Measurements from ENCODE around the gene RAB3D.
"Not testable (repeated sequence)": the region's sequence is repeated elsewhere in the genome, so short reads cannot be mapped to it uniquely, and the experiment has no call there.

RAB3D gene

DNA sequence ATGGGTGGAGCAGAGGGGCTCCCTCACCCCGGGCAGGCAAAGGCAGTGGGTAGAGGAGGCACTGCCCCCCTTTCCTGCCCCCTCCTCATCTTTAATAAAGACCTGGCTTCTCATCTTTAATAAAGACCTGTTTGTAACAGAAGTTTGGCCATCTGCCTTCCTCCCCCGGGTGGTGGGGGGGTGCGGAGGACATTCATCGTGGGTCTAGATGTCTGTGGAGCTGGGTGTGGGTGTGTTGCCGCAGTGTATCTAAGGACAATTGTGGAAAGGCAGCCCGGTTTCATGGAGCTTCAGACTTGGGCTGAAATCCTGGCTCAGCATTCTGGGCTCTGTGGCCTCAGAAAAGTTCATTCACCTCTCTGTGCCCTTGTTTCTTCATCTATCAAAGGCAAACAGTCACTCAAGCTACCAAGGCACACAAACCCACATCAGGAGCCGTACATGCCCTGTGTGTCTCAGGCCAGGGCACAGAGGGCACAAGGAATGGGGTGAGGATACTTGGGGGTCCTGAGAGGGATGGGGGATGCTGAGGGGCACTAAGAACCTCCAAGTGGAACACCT is 26.2 kb upstream of the RAB3D start:
- no peak for DNase-seq

DNA sequence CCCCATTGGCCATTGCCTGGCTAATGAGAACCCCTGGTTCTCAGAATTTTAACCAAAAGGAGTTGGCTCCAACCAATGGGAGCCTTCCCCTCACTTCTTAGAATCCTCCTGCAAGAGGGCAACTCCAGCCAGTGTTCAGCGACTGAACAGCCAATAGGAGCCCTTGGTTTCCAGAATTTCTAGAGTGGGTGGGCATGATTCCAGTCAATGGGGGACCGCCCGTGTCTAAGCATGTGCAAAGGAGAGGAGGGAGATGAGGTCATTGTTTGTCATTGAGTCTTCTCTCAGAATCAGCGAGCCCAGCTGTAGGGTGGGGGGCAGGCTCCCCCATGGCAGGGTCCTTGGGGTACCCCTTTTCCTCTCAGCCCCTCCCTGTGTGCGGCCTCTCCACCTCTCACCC is 25.5 kb upstream of the RAB3D start:
- no peak for DNase-seq

- DNase-seq, result no peak
These were observed 24.9 kb upstream of the RAB3D start for GRCh38 chr19:11364296-11364904.

- no peak for DNase-seq
These were observed 24.4 kb upstream of the RAB3D start for GRCh38 chr19:11363881-11364280.

- DNase-seq, result no peak
These were observed 22.6 kb upstream of the RAB3D start for GRCh38 chr19:11361771-11362731.

GRCh38 chr19:11361037-11361770 is 21.7 kb upstream of the RAB3D start:
- no peak for DNase-seq

DNA sequence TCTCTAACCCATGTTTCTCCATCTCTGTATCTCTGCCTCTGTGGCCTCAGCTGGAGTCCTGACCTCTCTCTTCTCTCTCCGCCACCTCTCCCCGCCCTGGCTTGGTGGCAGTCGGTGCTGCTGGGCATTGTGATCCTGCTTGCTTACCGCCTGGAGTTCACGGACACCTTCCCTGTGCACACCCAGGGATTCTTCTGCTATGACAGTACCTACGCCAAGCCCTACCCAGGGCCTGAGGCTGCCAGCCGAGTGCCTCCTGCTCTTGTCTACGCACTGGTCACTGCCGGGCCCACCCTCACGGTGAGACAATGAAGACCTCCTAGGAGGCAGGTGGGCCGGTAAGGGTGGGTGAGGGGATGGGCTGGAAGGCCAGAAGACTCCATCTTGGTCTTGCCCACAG is 20.0 kb upstream of the RAB3D start:
- DNase-seq, result no peak

GRCh38 chr19:11356676-11357550 is 17.5 kb upstream of the RAB3D start:
- DNase-seq, result no peak

DNA sequence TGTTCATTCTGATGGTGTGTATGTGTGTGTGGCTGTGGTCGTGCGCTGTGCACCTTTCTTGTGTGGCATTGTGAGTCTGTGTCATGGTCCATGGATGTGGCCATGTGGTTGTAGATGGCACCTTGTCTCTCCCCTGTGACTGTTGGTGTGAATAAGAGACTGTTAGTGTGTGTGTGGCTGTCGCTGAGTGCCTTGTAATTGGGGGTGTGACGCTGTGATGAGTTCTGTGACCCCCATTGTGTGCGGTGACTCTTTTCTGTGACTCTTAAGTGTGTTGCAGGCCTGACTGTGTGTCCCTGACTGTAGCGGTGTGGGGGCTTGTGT is 16.6 kb upstream of the RAB3D start:
- DNase-seq, result no peak

DNA sequence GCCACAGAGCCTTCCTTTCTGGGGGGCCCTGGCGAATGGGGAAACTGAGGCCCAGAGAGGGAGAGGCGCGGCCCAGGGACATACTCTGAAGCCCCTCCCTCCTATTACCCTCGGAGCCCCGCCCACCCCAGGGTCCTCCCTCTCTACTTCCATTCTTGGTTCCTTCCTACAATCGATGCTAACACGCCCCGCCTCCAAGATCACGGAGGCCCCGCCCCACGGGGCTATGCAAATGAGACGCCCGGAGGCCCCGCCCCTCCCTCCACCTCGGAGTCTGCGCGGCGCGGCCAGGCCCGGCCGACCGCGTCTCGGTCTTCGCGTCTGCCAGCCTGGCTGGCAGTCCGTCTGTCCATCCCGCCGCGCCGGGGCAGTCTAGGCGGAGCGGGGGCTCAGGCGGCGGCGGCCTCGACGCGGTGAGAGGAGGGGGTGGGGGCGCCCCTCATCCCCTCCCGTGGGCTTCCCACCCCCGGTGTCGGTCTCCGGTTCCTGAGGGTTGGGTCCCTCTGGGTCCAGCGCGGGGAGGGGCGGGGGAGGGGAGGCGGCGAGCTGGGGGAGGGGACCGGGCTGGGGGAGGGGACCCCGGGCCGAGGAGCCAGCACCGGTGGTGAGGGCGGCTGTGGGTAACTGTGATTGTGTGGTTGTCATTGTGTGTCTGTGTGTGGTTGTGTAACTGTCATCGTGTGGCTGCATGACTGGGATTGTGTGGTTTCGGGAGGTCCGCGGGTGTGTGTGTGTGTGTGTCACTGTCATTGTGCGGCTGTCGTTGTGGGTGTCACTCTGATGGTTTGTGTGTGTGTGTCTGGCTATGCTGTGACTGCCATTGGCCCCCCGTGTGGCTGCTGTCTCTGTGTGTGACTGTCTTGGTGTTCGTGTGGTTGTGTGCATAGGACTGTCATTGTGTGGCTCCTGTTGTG is 16.0 kb upstream of the RAB3D start, which contains the start of gene PLPPR2:
Gene PLPPR2, plus strand, starts transcription at position 273 of the 914 bp plus-strand sequence. CDS start 2,242 bp downstream, outside the sequence.
- DNase-seq, result peak; percentile 44

DNA sequence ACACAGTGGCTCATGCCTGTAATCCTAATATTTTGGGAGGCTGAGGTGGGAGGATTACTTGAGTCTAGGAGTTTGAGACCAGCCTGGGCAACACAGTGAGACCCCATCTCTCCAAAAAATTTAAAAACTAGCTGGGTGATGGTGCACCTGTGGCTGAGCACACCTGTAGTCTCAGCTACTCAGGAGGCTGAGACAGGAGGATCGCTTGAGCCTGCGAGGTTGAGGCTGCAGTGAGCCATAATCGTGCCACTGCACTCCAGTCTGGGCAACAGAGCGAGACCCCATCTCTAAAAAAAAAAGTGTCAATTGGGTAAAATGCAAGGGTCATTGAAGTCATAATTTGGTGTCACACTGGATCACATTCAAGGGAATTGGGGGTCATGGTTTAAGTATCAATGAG is 14.6 kb upstream of the RAB3D start:
- not testable (repeated sequence) for DNase-seq

DNA sequence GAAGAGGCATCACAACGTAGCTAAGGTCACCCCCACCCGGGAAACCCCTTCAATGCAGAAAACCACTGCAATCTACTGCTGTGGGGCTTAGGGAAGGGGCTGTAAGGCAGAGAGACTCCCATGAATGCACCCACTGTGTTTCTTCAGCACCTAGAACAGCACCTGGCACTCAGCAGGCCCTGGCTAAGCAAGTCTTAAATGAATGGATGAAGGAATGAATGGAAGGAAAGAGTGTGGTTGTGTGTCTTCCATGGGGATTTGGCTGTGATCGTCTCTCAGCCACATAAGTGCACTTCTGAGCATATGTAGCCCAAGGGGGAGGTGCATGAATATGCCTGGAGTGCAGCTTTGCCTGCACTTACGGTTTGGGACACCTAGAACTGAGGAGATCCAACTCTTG is 9.7 kb upstream of the RAB3D start:
- DNase-seq, result no peak

GRCh38 chr19:11347546-11348039 is 8.1 kb upstream of the RAB3D start:
- DNase-seq, result no peak

DNA sequence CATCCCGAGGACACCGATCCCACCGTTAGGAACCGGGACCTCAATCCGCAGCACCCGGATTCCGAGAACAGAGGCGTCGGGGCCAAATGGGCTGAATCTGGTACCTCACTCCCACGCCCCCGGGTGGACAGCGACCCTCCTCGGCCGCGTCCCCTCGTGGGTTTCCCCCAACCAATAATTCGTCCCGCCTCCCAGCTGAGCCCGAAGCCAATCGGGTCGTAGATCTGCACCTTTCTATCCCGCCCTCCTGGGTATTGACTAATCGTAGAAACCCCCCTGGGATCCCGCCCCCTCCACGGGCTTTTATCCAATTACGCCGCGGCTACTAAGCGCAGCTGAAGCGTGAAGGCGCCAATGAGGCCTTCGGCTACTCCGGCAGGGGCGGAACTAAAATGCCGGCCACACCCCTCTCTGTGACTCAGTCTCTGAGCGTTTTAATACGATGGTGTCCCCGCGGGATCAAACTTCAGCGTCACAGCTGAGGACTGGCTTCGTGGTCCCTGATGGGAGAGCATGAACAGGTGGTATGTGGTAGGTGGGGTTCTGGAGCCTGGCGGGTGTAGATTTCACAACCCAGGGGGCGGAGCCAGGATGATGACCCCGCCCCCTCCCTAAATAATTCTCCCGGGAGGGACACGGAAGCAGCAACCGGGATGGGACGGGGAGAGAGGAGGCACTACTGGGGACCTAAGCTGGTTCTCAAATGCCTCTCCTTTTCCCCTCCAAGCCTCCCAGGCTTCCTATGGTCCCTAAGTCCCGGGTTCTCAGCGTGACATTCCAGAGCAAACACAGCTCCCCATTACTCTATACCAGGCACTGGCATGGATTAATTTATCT is 6.9 kb upstream of the RAB3D start, which contains the start of the genes CCDC159 and TMEM205:
Gene CCDC159, plus strand, starts transcription at position 416 of the 837 bp plus-strand sequence. Its CDS starts 88 bp downstream, at position 504.
Gene TMEM205, minus strand, starts transcription at position 165 of the 837 bp plus-strand sequence. CDS start 649 bp downstream, outside the sequence.
- DNase-seq, result peak; percentile 98

DNA sequence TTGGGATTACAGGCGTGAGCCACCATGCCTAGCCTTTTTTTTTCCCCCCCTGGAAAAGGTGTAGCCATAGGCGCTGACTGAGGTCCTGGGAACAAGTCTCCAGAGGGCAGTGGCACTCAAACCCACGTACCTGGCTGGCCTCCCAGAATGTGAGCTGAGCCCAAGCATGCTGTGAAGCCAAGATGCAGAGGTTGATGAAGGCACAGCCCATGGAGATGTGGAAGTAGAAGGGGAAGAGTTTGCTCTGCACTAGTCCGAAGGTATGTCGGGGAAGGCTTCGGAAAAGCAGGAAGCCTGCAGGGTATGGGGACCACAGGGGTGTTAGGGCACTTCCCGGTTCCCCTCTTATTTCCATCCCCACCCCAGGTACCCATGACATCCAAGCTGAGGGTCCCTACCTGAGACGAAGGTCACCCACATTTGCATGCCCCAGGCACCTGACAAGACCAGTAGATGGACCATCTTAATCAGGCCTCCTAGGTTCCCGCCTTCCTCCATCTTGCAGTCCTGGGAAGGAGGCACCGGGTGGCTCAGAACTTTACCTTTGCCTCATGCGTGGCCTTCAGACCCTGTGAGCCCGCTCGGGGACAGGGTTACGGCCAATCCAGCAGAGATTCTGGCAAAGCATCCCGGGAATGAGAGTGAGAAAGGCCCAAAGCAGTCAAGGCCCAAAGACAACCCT is 5.8 kb upstream of the RAB3D start:
- DNase-seq, result peak; percentile 40

DNA sequence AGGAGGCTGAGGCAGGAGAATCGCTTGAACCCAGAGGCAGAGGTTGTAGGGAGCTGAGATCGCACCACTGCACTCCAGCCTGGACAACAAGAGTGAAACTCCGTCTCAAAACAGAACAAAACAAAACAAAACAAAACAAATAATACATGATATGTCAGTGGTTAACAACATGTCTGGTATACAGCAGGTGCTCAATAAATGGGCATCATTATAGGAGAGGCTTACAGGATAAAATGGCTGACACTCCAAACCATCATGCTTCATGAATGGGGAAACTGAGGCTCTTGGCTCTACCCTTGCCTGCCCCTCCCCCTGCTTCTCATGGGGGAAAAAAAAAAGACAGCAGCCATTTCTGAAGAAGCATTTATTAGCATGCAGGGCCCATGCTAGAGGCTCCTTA is 3.0 kb upstream of the RAB3D start:
- DNase-seq, result no peak

DNA sequence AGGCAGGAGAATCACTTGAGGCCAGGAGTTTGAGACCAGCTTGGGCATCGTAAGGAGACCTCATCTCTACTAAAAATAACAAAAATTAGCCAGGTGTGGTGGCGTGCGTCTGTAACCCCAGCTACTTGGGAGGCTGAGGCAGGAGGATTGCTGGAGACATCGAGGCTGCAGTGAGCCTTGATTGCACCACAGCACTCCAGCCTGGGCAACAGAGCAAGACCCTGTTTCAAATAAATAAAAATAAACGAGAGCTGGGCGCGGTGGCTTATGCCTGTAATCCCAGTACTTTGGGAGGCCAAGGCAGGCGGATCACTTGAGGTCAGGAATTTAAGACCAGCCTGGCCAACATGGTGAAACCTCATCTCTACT is 626 bp upstream of the RAB3D start:
- not testable (repeated sequence) for DNase-seq

DNA sequence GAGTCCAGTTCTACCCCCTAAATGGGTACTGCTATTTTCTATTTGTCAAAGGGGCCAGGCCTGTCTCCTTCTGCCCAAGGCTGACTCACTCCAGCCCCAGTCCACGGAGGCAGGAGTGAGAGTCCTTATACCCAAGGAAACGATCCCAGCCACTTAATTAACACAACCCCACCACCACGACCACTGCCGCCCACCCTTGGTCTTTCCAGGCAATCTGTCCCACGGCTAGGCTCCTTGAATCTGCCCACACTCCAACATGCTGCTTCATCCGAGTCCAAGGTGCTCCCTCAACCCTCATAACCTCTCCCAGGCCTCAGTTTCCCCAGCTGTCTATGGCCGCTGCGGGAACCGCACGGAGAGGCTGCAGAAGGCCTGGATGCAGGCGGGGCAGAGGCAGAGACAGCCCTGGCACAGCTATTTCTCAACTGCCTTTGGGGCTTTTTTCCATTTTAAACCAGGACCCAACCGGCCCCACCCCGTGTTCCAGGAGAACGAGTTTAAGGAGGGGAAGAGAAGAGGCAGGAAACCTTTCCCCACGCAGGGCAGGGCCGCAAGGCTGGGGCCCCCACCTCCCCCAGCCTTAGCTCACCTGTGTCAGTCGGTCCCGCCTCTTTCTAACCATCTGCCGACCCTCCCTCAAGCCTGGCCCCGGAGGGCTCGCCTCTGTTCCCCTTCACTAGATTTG is 746 bp downstream of the RAB3D start:
- no peak for DNase-seq
